Mesothelial cell of epicardium (in vitro differentiated cells): ENCODE data around the gene FRK. TPM values are rescaled to one million over a fixed set of nuclear protein-coding genes. Genes with fewer than 3 reads are reported as not detected.
"Not testable (repeated sequence)": the region's sequence is repeated elsewhere in the genome, so short reads cannot be mapped to it uniquely, and the experiment has no call there.

Source experiments
- DNase-seq, 2 experiments: peaks; one replicate each; pipeline ENCODE4 v3.0.0; 2021; ENCODE audit warnings: low spot score in 2 of 2; ENCODE audit not compliant: unreplicated experiment in 2 of 2
- H3K27ac Mint-ChIP-seq: 2 replicates; pipeline ENCODE4 v1.8.0; 2021; ENCODE audit warnings: mixed read lengths
- H3K27me3 Mint-ChIP-seq: 2 replicates; pipeline ENCODE4 v1.8.0; 2021; ENCODE audit warnings: low read depth, mixed read lengths
- H3K36me3 Mint-ChIP-seq: 2 replicates; pipeline ENCODE4 v1.8.0; 2021; ENCODE audit warnings: mixed read lengths
- H3K4me1 Mint-ChIP-seq: 2 replicates; pipeline ENCODE4 v1.8.0; 2021; ENCODE audit warnings: mixed read lengths
- H3K4me3 Mint-ChIP-seq: 2 replicates; pipeline ENCODE4 v1.8.0; 2021; ENCODE audit warnings: mild to moderate bottlenecking, moderate library complexity, mixed read lengths
- H3K9me3 Mint-ChIP-seq: 2 replicates; pipeline ENCODE4 v1.8.0; 2021; ENCODE audit warnings: mixed read lengths
- CTCF ChIP-seq: fragments of 200-600 bp; sonication (generic); IDR thresholded peaks from one replicate; pipeline ENCODE4 v1.5.0; 2021; ENCODE audit warnings: antibody characterized with exemption; ENCODE audit not compliant: unreplicated experiment
- total RNA-seq: library from RNA; stranded (reverse); gene quantifications from 3 replicates; pipeline ENCODE4 v1.2.1, GENCODE V29; 2021

The FRK gene
- total RNA-seq, 1 donor from 2014 or later, result 5.1 TPM

GRCh38 chr6:115935361-115935760 is 125.3 kb downstream of the FRK start:
- H3K4me1 Mint-ChIP-seq, result no peaks in the 10 kb centered on the region
- H3K27me3 Mint-ChIP-seq, result no peaks in the 10 kb centered on the region
- no peak overlapping the region for H3K27ac Mint-ChIP-seq
- peaks cover 21% of the 10 kb centered on the region for H3K36me3 Mint-ChIP-seq
- no peak overlapping the region for H3K4me3 Mint-ChIP-seq
- no peak for TF ChIP-seq CTCF
- no peak for DNase-seq
- H3K9me3 Mint-ChIP-seq, result peaks cover 15% of the 10 kb centered on the region

- Mint-ChIP-seq H3K9me3 (peaks cover 10% of the 10 kb centered on the region), H3K27me3 (no peaks in the 10 kb centered on the region), H3K27ac (no peak overlapping the region), H3K4me1 (no peaks in the 10 kb centered on the region), H3K4me3 (no peak overlapping the region), H3K36me3 (peaks cover 16% of the 10 kb centered on the region)
- DNase-seq, result no peak
- TF ChIP-seq CTCF, result no peak
These were observed 125.9 kb downstream of the FRK start for GRCh38 chr6:115934829-115935228.

GRCh38 chr6:115934145-115934544 is 126.5 kb downstream of the FRK start:
- peaks cover 4% of the 10 kb centered on the region for H3K9me3 Mint-ChIP-seq
- no peaks in the 10 kb centered on the region for H3K27me3 Mint-ChIP-seq
- no peak for TF ChIP-seq CTCF
- H3K4me3 Mint-ChIP-seq, result no peak overlapping the region
- H3K27ac Mint-ChIP-seq, result no peak overlapping the region
- no peaks in the 10 kb centered on the region for H3K4me1 Mint-ChIP-seq
- DNase-seq, result no peak
- peaks cover 11% of the 10 kb centered on the region for H3K36me3 Mint-ChIP-seq

- DNase-seq, result no peak
- no peak overlapping the region for H3K27ac Mint-ChIP-seq
- H3K27me3 Mint-ChIP-seq, result no peaks in the 10 kb centered on the region
- H3K36me3 Mint-ChIP-seq, result peaks cover 1% of the 10 kb centered on the region
- H3K9me3 Mint-ChIP-seq, result no peaks in the 10 kb centered on the region
- no peaks in the 10 kb centered on the region for H3K4me1 Mint-ChIP-seq
- TF ChIP-seq CTCF, result no peak
- no peak overlapping the region for H3K4me3 Mint-ChIP-seq
These were observed 128.2 kb downstream of the FRK start for GRCh38 chr6:115932481-115932880.

- not testable (repeated sequence) for H3K4me1 Mint-ChIP-seq, H3K27me3 Mint-ChIP-seq, H3K9me3 Mint-ChIP-seq, H3K27ac Mint-ChIP-seq, H3K4me3 Mint-ChIP-seq, DNase-seq, H3K36me3 Mint-ChIP-seq
These were observed 132.7 kb downstream of the FRK start for GRCh38 chr6:115928000-115928399.

GRCh38 chr6:115922971-115923370 is 137.7 kb downstream of the FRK start:
- H3K9me3 Mint-ChIP-seq, result no peaks in the 10 kb centered on the region
- no peak for TF ChIP-seq CTCF
- no peak for DNase-seq
- no peaks in the 10 kb centered on the region for H3K36me3 Mint-ChIP-seq
- H3K4me3 Mint-ChIP-seq, result no peak overlapping the region
- H3K27me3 Mint-ChIP-seq, result peaks cover 1% of the 10 kb centered on the region
- H3K4me1 Mint-ChIP-seq, result no peaks in the 10 kb centered on the region
- H3K27ac Mint-ChIP-seq, result no peak overlapping the region
